ENCODE results near the gene TBCA. TPM values are rescaled to one million over a fixed set of nuclear protein-coding genes. Genes with fewer than 3 reads are reported as not detected.
A peak's percentile ranks its signal among the peaks of the same experiment; 100 is the strongest.

TBCA gene
- total and polyA plus RNA-seq, 9 of the 15 experiments (the other 6 are each of a cell fraction or from before 2014, with no cell fraction given) = 164 to 661 (median 334) TPM

DNA sequence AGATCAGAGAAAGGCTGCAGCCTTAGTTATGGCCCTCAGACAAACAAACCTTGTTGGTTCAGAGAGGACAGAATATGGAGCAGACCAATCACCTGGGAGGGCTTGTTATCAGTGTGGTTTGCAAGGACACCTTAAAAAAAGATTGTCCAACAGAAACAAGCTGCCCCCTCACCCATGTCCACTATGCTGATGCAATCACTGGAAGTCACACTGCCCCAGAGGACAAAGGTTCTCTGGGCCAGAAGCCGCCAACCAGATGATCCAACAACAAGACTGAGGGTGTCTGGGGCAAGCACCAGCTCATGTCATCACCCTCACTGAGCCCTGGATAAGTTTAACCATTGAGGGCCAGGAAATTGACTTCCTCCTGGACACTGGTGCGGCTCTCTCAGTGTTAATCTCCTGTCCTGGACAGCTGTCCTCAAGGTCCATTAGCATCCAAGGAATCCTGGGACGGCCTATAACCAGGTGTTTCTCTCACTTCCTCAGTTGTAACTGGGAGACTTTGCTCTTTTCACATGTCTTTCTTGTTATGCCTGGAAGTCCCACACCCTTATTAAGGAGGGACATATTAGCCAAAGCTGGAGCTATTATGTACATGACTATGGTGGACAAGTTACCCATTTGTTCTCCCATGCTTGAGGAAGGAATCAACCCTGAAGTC, 36.9 kb upstream of the TBCA start (continued):
- TF ChIP-seq NR2C1 (IDR thresholded peaks at IDR 0.05) (no peak), NR2C1 (tag; IDR thresholded peaks at IDR 0.05) (peak; percentile 56; the same call in 1 of the 2 replicates), FOXJ2 (tag; IDR thresholded peaks at IDR 0.05) (peak; percentile 30; the same call in 1 of the 2 replicates), L3MBTL2 (IDR thresholded peaks at IDR 0.05) (peak; percentile 45; the same call in 1 of the 2 replicates), TCFL5 (CRISPR knock-in tag; conservative IDR thresholded peaks at IDR 0.05) (no peak), CXXC5 (CRISPR knock-in tag; IDR thresholded peaks at IDR 0.05) (peak; percentile 46; the same call in 1 of the 2 replicates), USF2 (CRISPR knock-in tag; IDR thresholded peaks at IDR 0.05) (no peak), TRIM24 (IDR thresholded peaks at IDR 0.05) (peak; percentile 78 to 85; a peak in 2 of 4 replicates), ZNF644 (tag; IDR thresholded peaks at IDR 0.05; ENCODE audit: low read depth) (no peak)
- TF ChIP-seq, protein P1, sequence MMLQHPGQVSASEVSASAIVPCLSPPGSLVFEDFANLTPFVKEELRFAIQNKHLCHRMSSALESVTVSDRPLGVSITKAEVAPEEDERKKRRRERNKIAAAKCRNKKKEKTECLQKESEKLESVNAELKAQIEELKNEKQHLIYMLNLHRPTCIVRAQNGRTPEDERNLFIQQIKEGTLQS (IDR thresholded peaks at IDR 0.05) = peak; percentile 81
- TF ChIP-seq, protein P1 (CRISPR knock-in tag; conservative IDR thresholded peaks at IDR 0.05) = no peak
